Aorta (tissue), 5 donors: ENCODE results near the gene ITIH2. TPM values are rescaled to one million over a fixed set of nuclear protein-coding genes. Genes with fewer than 3 reads are reported as not detected.

ENCODE experiments used
- ATAC-seq: fragments of 200-7000 bp; cut with Tn5 transposase; one replicate; pipeline ENCODE4 v1.9.1; 2022; ENCODE audit warnings: moderate library complexity; ENCODE audit not compliant: low FRiP score
- DNase-seq, 2 donors: peaks; one replicate each; pipeline ENCODE4 v3.0.0-alpha.2; 2020
- H3K27ac ChIP-seq, 2 donors: one replicate each; pipeline ENCODE4 v1.5.1; 2013; ENCODE audit warnings: low read length in 2 of 2, mild to moderate bottlenecking in 2 of 2, moderate library complexity in 2 of 2, control low read depth in 1 of 2, inconsistent platforms in 1 of 2, low read depth in 1 of 2
- H3K27me3 ChIP-seq, 2 donors: one replicate each; pipeline ENCODE4 v1.6.1; 2013; ENCODE audit warnings: control low read depth in 1 of 2, low read length in 1 of 2, mild to moderate bottlenecking in 1 of 2, moderate library complexity in 1 of 2; ENCODE audit not compliant: insufficient read depth in 2 of 2, control insufficient read depth in 1 of 2
- H3K36me3 ChIP-seq, 2 donors: one replicate each; pipeline ENCODE4 v1.6.1; 2013; ENCODE audit warnings: control low read depth in 1 of 2, low read length in 1 of 2, mild to moderate bottlenecking in 1 of 2; ENCODE audit not compliant: insufficient read depth in 2 of 2, control insufficient read depth in 1 of 2
- H3K4me1 ChIP-seq, 2 donors: one replicate each; pipeline ENCODE4 v1.6.1; 2013; ENCODE audit warnings: low read length in 2 of 2, control low read depth in 1 of 2, mild to moderate bottlenecking in 1 of 2, moderate library complexity in 1 of 2; ENCODE audit not compliant: insufficient read depth in 2 of 2, control insufficient read depth in 1 of 2
- H3K4me3 ChIP-seq, 2 donors: one replicate each; pipeline ENCODE4 v1.5.1; 2013; ENCODE audit warnings: low read length in 2 of 2, control low read depth in 1 of 2, mild to moderate bottlenecking in 1 of 2
- H3K9me3 ChIP-seq: one replicate; pipeline ENCODE4 v1.6.1; 2013; ENCODE audit warnings: mild to moderate bottlenecking, low read length; ENCODE audit not compliant: control insufficient read depth
- WGBS, 2 donors: extraction: QIAGEN DNeasy Blood & Tissue Kit; methylation state at CpG; one replicate each; pipeline ENCODE4 v1.1.7; 2013; 5-methylcytosine and 5-hydroxymethylcytosine counted together
- intact Hi-C, 2 donors: fragments of 100-400 bp; cut with DNase I; formaldehyde crosslinking; loops; one replicate each; pipeline versions ENCODE4 v1.14.2 to v1.15.0; 2022
- polyA plus RNA-seq, 2 donors: library from polyadenylated mRNA; stranded (reverse); fragments of 200-250 nt; gene quantifications; one replicate each; pipeline ENCODE4 v1.2.3, GENCODE V29; 2013
- total RNA-seq, 2 donors: library from RNA; stranded (reverse); fragmentation: NEBNext Ultra II Directional; extraction: Animal tissue kit (Norgen Biotek cat#: 25700); gene quantifications; one replicate each; pipeline ENCODE4 v1.2.1, GENCODE V29; 2021
- donor health status: healthy with polysubstance abuse.
- donor health status: Bipolar disorder and iron deficiency.
- donor health status: DM: no; HTN: no; CAD: no.
- donor health status: DM: no; HTN: no; CAD: no.
- donor health status: DM: yes; HTN: yes; CAD: no.

ITIH2 gene
- total and polyA plus RNA-seq, 4 donors: 0.10 to 0.48 TPM; not detected in 2

GRCh38 chr10:7789390-7789789 is 86.3 kb downstream of the ITIH2 start:
- H3K36me3 ChIP-seq: no peaks in the 10 kb centered on the region
- no peak for DNase-seq
- H3K9me3 ChIP-seq: no peaks in the 10 kb centered on the region
- 46 to 50% methylated on average over 3 of the region's 3 CpGs for WGBS, 2 donors
- H3K4me3 ChIP-seq: no peak overlapping the region
- no peak overlapping the region for H3K27ac ChIP-seq
- peaks cover 0 to 3% of the 10 kb centered on the region in 2 donors for H3K4me1 ChIP-seq
- H3K27me3 ChIP-seq: no peaks in the 10 kb centered on the region
- intact Hi-C loops: loop anchor here in 1 of 2 donors (2.0 to 10.0 kb wide), 2 partner anchors 29 to 95 kb away; partner anchors contain the start of gene TAF3
- no peak for ATAC-seq

GRCh38 chr10:7792541-7792940 is 89.4 kb downstream of the ITIH2 start:
- Histone ChIP-seq H3K9me3 (no peaks in the 10 kb centered on the region), H3K27ac (no peak overlapping the region), H3K27me3 (no peaks in the 10 kb centered on the region), H3K4me1 (peaks cover 2 to 3% of the 10 kb centered on the region in 2 donors), H3K4me3 (no peak overlapping the region), H3K36me3 (peaks cover 0 to 1% of the 10 kb centered on the region in 2 donors)
- no peak for ATAC-seq
- no peak for DNase-seq
- WGBS, 2 donors: 48 to 68% methylated on average over 1 of the region's 1 CpG
- intact Hi-C loops: no loop called here

GRCh38 chr10:7794251-7795026 is 91.3 kb downstream of the ITIH2 start:
- H3K27ac ChIP-seq: no peak overlapping the region
- intact Hi-C loops: no loop called here
- 91 to 93% methylated on average over 4 of the region's 4 CpGs for WGBS, 2 donors
- H3K4me1 ChIP-seq: peaks cover 2 to 3% of the 10 kb centered on the region in 2 donors
- no peaks in the 10 kb centered on the region for H3K27me3 ChIP-seq
- H3K36me3 ChIP-seq: peaks cover 1 to 3% of the 10 kb centered on the region in 2 donors
- ATAC-seq (no peak), DNase-seq (no peak)
- H3K9me3 ChIP-seq: no peaks in the 10 kb centered on the region
- H3K4me3 ChIP-seq: no peak overlapping the region

GRCh38 chr10:7795605-7796004 is 92.5 kb downstream of the ITIH2 start:
- Histone ChIP-seq H3K4me3 (no peak overlapping the region), H3K9me3 (no peaks in the 10 kb centered on the region), H3K27ac (no peak overlapping the region), H3K36me3 (peaks cover 1 to 5% of the 10 kb centered on the region in 2 donors), H3K27me3 (no peaks in the 10 kb centered on the region), H3K4me1 (peaks cover 2 to 3% of the 10 kb centered on the region in 2 donors)
- DNase-seq: no peak
- 30 to 35% methylated on average over 4 of the region's 4 CpGs for WGBS, 2 donors
- intact Hi-C loops: no loop called here
- ATAC-seq: no peak

- H3K27me3 ChIP-seq: no peaks in the 10 kb centered on the region
- WGBS, 2 donors: 53 to 54% methylated on average over 6 of the region's 6 CpGs
- intact Hi-C loops: no loop called here
- no peaks in the 10 kb centered on the region for H3K9me3 ChIP-seq
- DNase-seq: peak in 1 of 2 donors; percentile 53
- no peak for ATAC-seq
- peaks cover 4 to 5% of the 10 kb centered on the region in 2 donors for H3K36me3 ChIP-seq
- peaks cover 0 to 2% of the 10 kb centered on the region in 2 donors for H3K4me1 ChIP-seq
- H3K27ac ChIP-seq: no peak overlapping the region
- no peak overlapping the region for H3K4me3 ChIP-seq
These were observed 94.5 kb downstream of the ITIH2 start for GRCh38 chr10:7797582-7797981.

Other genes starting within 250 kb of the ITIH2 start
- gene ITIH5, start 36.4 kb upstream of the ITIH2 start, total RNA-seq: 10 to 100 TPM; 23.3 to 45.0 TPM
- 1 to 10 TPM; 3.8 to 9.1 TPM for gene ITIH5, start 36.4 kb upstream of the ITIH2 start, polyA plus RNA-seq
- gene KIN, start 84.7 kb downstream of the ITIH2 start, total RNA-seq: 10 to 100 TPM; 13.4 TPM
- 1 to 10 TPM; 2.3 to 9.3 TPM for gene KIN, start 84.7 kb downstream of the ITIH2 start, polyA plus RNA-seq
- 100 to 1,000 TPM; 133 to 137 TPM for gene ATP5F1C, start 84.9 kb downstream of the ITIH2 start, total RNA-seq
- gene ATP5F1C, start 84.9 kb downstream of the ITIH2 start, polyA plus RNA-seq: 100 to 1,000 TPM; 212 to 306 TPM
- 10 to 100 TPM; 10.5 to 11.4 TPM for gene TAF3, start 115.2 kb downstream of the ITIH2 start, total RNA-seq
- 1 to 10 TPM; 3.4 to 6.7 TPM for gene TAF3, start 115.2 kb downstream of the ITIH2 start, polyA plus RNA-seq